Gastrocnemius medialis (tissue), 4 donors: ENCODE measurements around the gene TMEM121.

Experiments used
- CTCF ChIP-seq, 5 experiments: fragments of 450-650 bp in 3 of 5; fragments of 200-600 bp in 2 of 5; sonication (generic) in 2 of 5; IDR thresholded peaks in 4 of 5; conservative IDR thresholded peaks in 1 of 5; 1 replicate in 4 of 5; 2 replicates in 1 of 5; pipeline ENCODE4 v1.5.1; 2016 to 2019; ENCODE audit warnings: antibody characterized with exemption in 5 of 5, mild to moderate bottlenecking in 3 of 5, moderate library complexity in 3 of 5
- POLR2A ChIP-seq, 2 donors: fragments of 450-650 bp; IDR thresholded peaks; one replicate each; pipeline ENCODE4 v1.6.1; 2017; ENCODE audit warnings: antibody characterized with exemption in 2 of 2, mild to moderate bottlenecking in 2 of 2, moderate library complexity in 2 of 2

GRCh38 chr14:105531894-105532623, 5.7 kb downstream of the TMEM121 start:
- TF ChIP-seq CTCF (IDR thresholded peaks at IDR 0.05 in 4 of 5, conservative IDR thresholded peaks at IDR 0.05 in 1 of 5) (no peak), POLR2A (IDR thresholded peaks at IDR 0.05) (no peak)
